Measurements from ENCODE around the gene PAIP2B.

The PAIP2B gene

GRCh38 chr2:71210292-71210691 is 16.6 kb downstream of the PAIP2B start:
- H3K79me2 ChIP-seq (ENCODE audit: low read length) = no peaks in the 10 kb centered on the region
- no peak overlapping the region for H3K9ac ChIP-seq (ENCODE audit: low read length)
- no peak overlapping the region for H2AFZ ChIP-seq (ENCODE audit: low read depth, low read length)

DNA sequence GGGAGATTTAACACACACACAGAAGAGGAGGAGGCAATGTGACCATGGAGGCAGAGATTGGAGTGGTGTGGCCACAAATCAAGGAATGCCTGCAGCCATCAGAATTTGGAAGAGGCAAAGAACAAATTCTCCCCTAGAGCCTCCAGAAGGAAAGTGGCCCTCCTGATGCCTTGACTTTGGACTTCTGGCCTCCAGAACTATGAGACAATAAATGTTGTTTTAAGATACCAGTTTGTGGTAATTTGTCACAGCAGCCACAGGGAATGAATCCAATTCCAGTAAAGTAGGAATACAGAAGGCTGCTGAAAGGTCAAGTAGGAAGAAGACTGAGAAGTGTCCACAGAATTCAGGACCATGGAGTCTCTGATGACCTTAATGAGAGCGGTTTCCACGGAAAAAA is 18.1 kb downstream of the PAIP2B start:
- Histone ChIP-seq H3K27ac (ENCODE audit: low read length) (no peak overlapping the region), H4K20me1 (ENCODE audit: insufficient read depth, low read length) (no peaks in the 10 kb centered on the region)

More at GRCh38 chr2:71210292-71210691, 16.6 kb downstream of the PAIP2B start:
- Histone ChIP-seq H3K27ac (ENCODE audit: low read length) (no peak overlapping the region), H3K27me3 (ENCODE audit: low read depth, low read length) (peaks cover 27% of the 10 kb centered on the region), H3K4me3 (ENCODE audit: low read length) (no peak overlapping the region), H4K20me1 (ENCODE audit: insufficient read depth, low read length) (no peaks in the 10 kb centered on the region), H3K9me3 (ENCODE audit: insufficient read depth, low read length) (no peaks in the 10 kb centered on the region), H3K4me2 (ENCODE audit: low read length) (no peak overlapping the region), H3K36me3 (replicated peaks; ENCODE audit: low read depth, low read length) (no peaks in the 10 kb centered on the region), H3K4me1 (ENCODE audit: low read length) (no peaks in the 10 kb centered on the region)
- no peak for TF ChIP-seq EZH2phosphoT487 (IDR thresholded peaks at IDR 0.05; ENCODE audit: low read depth)
- TF ChIP-seq, protein P1, sequence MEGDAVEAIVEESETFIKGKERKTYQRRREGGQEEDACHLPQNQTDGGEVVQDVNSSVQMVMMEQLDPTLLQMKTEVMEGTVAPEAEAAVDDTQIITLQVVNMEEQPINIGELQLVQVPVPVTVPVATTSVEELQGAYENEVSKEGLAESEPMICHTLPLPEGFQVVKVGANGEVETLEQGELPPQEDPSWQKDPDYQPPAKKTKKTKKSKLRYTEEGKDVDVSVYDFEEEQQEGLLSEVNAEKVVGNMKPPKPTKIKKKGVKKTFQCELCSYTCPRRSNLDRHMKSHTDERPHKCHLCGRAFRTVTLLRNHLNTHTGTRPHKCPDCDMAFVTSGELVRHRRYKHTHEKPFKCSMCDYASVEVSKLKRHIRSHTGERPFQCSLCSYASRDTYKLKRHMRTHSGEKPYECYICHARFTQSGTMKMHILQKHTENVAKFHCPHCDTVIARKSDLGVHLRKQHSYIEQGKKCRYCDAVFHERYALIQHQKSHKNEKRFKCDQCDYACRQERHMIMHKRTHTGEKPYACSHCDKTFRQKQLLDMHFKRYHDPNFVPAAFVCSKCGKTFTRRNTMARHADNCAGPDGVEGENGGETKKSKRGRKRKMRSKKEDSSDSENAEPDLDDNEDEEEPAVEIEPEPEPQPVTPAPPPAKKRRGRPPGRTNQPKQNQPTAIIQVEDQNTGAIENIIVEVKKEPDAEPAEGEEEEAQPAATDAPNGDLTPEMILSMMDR (IDR thresholded peaks at IDR 0.05; ENCODE audit: low read depth, low read length) = no peak

DNA sequence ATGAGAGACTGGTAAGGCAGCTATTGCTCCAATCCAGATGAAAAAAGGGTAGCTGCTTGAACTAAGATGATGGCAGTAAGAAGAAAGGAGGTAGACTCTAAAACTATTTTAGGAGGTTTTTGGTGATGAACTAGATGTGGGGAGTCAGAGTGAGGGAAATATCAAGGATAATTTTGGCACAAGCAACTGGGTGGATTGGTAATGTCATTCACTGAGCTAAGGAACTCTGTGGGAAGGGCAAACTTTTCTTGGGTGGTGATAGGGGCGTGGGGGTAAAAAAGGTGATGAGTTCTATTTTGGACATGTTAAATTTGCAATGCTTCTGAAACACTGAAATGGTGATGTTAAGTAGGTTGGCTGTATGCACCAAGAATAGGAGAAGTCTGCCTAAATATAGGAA is 19.3 kb downstream of the PAIP2B start:
- H3K27me3 ChIP-seq (ENCODE audit: low read depth, low read length) = peaks cover 42% of the 10 kb centered on the region
- TF ChIP-seq, protein P1 (IDR thresholded peaks at IDR 0.05; ENCODE audit: low read depth, low read length) = no peak
- no peak for TF ChIP-seq EZH2phosphoT487 (IDR thresholded peaks at IDR 0.05; ENCODE audit: low read depth)
- H3K36me3 ChIP-seq (replicated peaks; ENCODE audit: low read depth, low read length) = no peaks in the 10 kb centered on the region
- no peak overlapping the region for H2AFZ ChIP-seq (ENCODE audit: low read depth, low read length)
- H3K79me2 ChIP-seq (ENCODE audit: low read length) = no peaks in the 10 kb centered on the region
- no peak overlapping the region for H3K4me3 ChIP-seq (ENCODE audit: low read length)
- no peak overlapping the region for H3K9ac ChIP-seq (ENCODE audit: low read length)
- H3K4me2 ChIP-seq (ENCODE audit: low read length) = no peak overlapping the region
- H3K4me1 ChIP-seq (ENCODE audit: low read length) = no peaks in the 10 kb centered on the region
- no peak overlapping the region for H3K27ac ChIP-seq (ENCODE audit: low read length)
- H4K20me1 ChIP-seq (ENCODE audit: insufficient read depth, low read length) = no peaks in the 10 kb centered on the region
- no peaks in the 10 kb centered on the region for H3K9me3 ChIP-seq (ENCODE audit: insufficient read depth, low read length)

More for the DNA sequence above, 18.1 kb downstream of the PAIP2B start:
- Histone ChIP-seq H3K79me2 (ENCODE audit: low read length) (no peaks in the 10 kb centered on the region), H3K36me3 (replicated peaks; ENCODE audit: low read depth, low read length) (no peaks in the 10 kb centered on the region), H3K27me3 (ENCODE audit: low read depth, low read length) (peaks cover 37% of the 10 kb centered on the region), H3K4me1 (ENCODE audit: low read length) (no peaks in the 10 kb centered on the region), H3K4me2 (ENCODE audit: low read length) (no peak overlapping the region), H3K4me3 (ENCODE audit: low read length) (no peak overlapping the region), H3K9me3 (ENCODE audit: insufficient read depth, low read length) (no peaks in the 10 kb centered on the region), H2AFZ (ENCODE audit: low read depth, low read length) (no peak overlapping the region), H3K9ac (ENCODE audit: low read length) (no peak overlapping the region)
- no peak for TF ChIP-seq EZH2phosphoT487 (IDR thresholded peaks at IDR 0.05; ENCODE audit: low read depth)
- TF ChIP-seq, protein P1 (IDR thresholded peaks at IDR 0.05; ENCODE audit: low read depth, low read length) = no peak

GRCh38 chr2:71206271-71206670 is 20.6 kb downstream of the PAIP2B start:
- no peaks in the 10 kb centered on the region for H3K9me3 ChIP-seq (ENCODE audit: insufficient read depth, low read length)
- H3K4me2 ChIP-seq (ENCODE audit: low read length) = no peak overlapping the region
- TF ChIP-seq, protein P1 (IDR thresholded peaks at IDR 0.05; ENCODE audit: low read depth, low read length) = no peak
- no peak for TF ChIP-seq EZH2phosphoT487 (IDR thresholded peaks at IDR 0.05; ENCODE audit: low read depth)
- no peaks in the 10 kb centered on the region for H3K79me2 ChIP-seq (ENCODE audit: low read length)
- no peak overlapping the region for H3K4me3 ChIP-seq (ENCODE audit: low read length)
- no peak overlapping the region for H2AFZ ChIP-seq (ENCODE audit: low read depth, low read length)
- no peaks in the 10 kb centered on the region for H4K20me1 ChIP-seq (ENCODE audit: insufficient read depth, low read length)
- no peaks in the 10 kb centered on the region for H3K36me3 ChIP-seq (replicated peaks; ENCODE audit: low read depth, low read length)
- no peak overlapping the region for H3K27ac ChIP-seq (ENCODE audit: low read length)
- H3K9ac ChIP-seq (ENCODE audit: low read length) = no peak overlapping the region
- H3K27me3 ChIP-seq (ENCODE audit: low read depth, low read length) = peaks cover 42% of the 10 kb centered on the region
- no peaks in the 10 kb centered on the region for H3K4me1 ChIP-seq (ENCODE audit: low read length)
